OCI-LY1 (cell line): ENCODE data around the gene MBLAC2.

Source experiments
- CTCF ChIP-seq: fragments of 200-600 bp; sonication (generic), shearing (Covaris generic); IDR thresholded peaks from 2 replicates; pipeline ENCODE4 v1.5.1; 2017; ENCODE audit warnings: mild to moderate bottlenecking, antibody characterized with exemption, low read length, moderate library complexity, mixed read lengths
- EZH2 ChIP-seq: fragments of 200-600 bp; sonication (generic), shearing (Covaris generic); IDR thresholded peaks from 2 replicates; pipeline ENCODE4 v1.8.0; 2017; ENCODE audit warnings: borderline replicate concordance, mixed run types, mild to moderate bottlenecking, antibody characterized with exemption, low read length, moderate library complexity, mixed read lengths

GRCh38 chr5:90506221-90506620 lies 31.6 kb upstream of the MBLAC2 start:
- TF ChIP-seq EZH2: no peak
- TF ChIP-seq CTCF: no peak
